Left forelimb (tissue), 1 donor: ENCODE data around the gene TLE3.

Experiments
- DNase-seq: peaks from one replicate; pipeline ENCODE4 v3.0.0-alpha.2; 2018; ENCODE audit warnings: low spot score

TLE3 gene

GRCh38 chr15:70029297-70029701 is 68.4 kb downstream of the TLE3 start:
- no peak for DNase-seq

GRCh38 chr15:70027518-70027917 is 70.2 kb downstream of the TLE3 start:
- no peak for DNase-seq

DNA sequence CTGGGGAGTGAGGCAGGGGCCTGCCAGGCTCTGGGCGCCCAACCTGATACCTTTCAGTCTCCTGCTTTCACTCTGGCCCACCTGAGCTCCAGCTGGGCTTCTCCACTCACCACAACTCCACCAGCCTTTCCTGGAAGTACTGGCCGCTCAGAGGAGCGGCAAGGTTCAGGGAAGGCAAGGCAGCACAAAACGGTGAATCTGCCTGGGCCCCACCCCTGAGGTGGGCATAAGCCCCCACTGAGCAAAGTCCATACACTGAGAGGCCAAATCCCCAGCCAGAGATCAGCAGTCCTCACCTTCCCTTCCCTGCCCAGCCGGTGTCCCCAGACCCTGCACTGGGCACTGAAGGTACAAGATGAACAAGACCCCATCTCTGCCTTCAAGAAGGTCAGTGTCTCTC is 70.7 kb downstream of the TLE3 start:
- no peak for DNase-seq

DNA sequence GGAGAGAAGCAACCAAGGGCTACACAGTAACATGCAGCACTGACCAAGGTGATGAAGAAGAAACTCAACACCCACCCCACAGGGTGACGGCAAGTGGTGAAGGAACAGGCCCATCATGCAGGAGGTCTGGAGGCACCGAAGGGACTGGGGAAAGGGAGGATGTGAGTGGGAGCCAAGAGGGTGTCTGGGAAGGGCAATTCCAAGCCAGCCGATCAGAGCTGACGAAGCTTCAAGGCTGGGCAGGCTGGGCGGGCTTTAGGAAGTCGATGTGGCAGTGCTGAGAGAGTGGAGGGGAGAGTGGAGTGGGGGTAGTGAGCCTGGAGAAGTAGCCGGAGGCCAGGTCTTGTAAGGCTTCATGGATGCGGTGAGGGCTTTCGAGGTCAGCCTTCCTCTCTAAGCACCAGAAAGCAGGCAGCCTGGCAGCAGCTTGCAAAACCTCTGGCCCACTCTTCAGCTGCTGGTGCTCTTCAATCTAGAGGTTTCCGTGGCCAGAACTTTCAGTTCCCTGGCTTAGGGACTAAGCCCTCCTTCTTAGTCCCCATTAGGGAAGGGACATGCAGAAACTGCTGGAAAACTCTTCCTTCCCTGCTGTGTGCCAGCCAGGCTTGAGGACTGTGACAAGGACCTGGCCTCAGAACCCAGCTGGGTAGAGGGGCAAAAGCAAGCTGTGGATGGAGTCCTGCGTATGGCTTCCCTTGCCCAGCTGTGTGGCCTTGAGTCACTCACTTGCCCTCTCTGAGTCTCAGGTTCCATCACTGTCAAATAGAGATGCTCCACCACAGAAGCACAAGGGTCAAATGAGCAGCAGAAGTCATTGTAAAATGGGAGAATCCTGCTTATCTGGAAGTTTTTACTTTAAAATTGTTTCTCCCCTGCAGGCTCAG is 72.1 kb downstream of the TLE3 start:
- no peak for DNase-seq

DNA sequence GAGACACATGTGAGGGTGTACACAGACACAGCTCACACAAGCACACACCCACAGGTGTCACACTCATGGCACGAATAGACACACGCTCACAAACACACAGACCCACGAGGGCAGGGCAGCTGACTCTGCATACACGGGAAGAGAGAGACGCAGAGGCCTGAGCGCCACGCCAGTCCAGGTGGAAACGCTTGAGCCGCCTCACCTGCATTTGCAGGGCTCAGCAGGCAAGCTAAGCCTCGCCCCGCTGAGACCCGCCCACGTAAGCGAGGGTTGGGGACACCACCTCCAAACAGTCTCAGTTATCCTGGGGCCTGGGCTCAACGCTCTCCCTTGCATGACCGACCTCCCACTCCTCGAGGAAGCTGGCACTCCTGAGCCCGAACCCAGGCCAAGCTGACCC is 73.2 kb downstream of the TLE3 start:
- no peak for DNase-seq

- DNase-seq: no peak
These were observed 73.8 kb downstream of the TLE3 start for GRCh38 chr15:70023769-70024491.

GRCh38 chr15:70023064-70023768 is 74.5 kb downstream of the TLE3 start:
- no peak for DNase-seq

DNA sequence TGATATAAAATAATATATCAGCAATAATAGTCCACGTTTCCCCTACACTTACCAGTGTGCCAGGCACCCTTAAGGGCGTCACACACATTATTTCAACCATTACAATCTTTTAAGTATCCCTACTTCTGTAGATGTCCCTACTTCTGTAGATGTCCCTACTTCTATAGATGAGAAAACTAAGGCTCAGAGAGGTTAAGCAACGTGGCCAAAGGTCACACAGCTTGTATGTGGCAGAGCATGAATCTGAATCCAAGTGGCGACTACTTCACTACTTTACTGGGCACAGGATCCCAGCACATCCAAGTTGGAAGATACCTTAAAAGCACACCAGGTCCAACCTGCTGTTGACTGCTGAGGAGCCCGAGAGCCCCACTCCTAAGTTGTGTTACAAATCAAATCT is 77.5 kb downstream of the TLE3 start:
- DNase-seq: no peak

DNA sequence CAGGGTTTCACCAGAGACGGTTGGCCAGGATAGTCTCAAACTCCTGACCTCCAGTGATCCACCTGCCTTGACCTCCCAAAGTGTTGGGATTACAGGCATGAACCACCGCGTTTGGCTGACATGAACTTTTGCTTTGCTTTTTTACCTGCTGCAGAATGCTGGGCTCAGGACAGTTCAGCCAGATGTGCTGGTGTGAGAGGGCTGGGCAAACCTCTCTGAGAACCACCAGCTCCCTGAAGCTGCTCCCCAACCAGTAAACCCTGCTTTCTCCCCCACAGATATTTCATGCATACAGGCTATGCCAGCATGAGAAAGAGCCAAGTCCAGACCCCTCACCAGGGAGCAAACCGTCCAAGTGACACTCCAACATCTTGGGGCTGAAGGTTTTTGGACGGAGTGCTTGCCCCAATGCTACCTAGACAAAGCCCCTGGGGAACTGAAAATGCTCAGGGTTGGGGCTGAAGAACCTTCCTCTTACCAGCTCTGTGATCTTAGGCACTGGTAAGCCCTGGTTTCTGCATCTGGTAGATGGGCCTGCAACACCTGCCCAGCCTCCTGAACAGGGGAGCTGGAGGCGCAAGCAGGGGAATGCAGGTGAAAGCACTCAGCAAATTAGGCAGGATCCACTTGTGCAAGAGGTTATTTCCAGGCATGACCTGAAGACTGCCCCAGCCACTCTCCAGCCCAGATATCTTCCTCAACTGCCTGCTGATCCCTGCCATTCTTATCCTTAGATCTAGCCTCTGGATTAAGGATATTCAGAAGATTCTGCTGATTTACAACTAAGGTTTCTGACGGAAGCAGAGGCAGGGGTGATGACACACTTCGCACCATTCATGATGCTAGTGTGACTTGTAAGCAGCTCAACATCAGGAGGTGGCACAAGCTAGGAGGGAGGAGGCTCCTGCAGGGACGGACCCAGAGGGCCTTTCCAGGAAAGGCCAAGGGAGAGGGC is 78.8 kb downstream of the TLE3 start:
- DNase-seq: no peak

DNA sequence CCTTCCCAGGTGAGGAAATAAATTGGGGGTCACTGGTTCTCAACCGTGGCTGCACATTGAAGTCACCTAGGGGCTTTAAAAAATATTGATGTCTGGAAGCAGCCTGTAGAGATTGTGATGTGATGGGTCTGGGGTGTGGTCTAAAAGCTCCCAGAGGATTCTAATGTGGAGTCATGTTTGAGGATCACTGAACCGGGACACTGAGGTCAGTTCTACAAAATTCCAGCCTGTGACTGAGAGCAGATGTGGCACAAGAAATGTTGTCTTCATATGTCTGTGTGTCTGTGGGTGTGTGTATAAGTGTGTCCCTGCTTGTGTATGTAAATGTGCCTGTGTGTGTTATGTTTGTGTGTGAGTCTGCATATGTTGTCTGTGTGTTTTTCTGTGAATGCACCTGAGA is 79.9 kb downstream of the TLE3 start:
- DNase-seq: no peak

GRCh38 chr15:70017025-70017424 is 80.7 kb downstream of the TLE3 start:
- DNase-seq: no peak

- DNase-seq: no peak
These were observed 81.2 kb downstream of the TLE3 start for GRCh38 chr15:70016511-70016994.

- DNase-seq: no peak
These were observed 82.7 kb downstream of the TLE3 start for GRCh38 chr15:70014860-70015490.

GRCh38 chr15:70014331-70014730 is 83.4 kb downstream of the TLE3 start:
- no peak for DNase-seq

GRCh38 chr15:70013656-70014313 is 83.9 kb downstream of the TLE3 start:
- DNase-seq: no peak

DNA sequence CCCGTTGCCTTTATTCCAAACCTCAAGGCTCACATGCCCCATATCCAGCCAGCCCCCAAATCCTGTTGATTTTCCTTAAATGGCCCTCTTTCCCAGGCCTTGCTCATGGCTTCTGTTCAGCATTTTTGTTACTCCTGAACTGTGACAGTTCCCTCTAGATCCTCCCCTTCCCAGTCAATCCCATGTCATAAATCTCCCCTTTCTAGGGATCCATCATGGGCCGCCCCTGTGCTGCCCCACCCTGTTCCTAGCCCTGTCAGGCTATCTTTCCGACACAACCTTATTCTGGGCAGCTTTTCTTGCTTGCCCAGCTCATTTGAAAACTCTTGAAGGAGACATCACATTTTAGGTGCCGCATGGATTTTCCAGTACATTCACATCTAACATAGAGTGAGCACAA is 84.8 kb downstream of the TLE3 start:
- no peak for DNase-seq

DNA sequence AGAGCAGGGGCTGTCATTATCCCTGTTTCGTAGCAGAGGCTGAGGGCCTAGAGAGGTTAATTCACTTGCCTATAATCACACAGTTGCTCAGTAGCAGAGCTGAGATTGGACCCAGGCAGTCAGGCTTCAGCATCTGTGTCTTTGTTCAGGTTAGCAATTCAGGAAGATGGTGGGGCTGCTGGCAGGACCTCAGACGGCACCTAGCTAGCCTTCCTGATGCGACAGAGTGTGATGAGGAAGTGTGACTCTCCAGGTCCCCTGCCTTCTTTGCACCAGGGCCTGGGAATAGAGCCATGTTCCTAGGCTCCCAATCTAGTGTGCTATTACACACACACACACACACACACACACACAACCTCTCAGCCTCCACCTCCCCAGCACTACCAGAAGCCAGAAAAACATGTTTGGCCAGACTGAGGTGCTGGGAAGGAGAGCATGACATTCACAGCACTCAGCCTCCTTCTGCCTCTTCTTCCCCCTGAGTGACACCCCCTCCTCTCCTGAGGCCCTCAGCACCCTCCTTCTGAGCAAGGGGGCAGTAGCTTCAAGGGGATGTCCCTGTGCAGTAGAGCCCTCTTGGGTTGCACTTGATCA is 88.9 kb downstream of the TLE3 start:
- DNase-seq: no peak

GRCh38 chr15:70006259-70007147 is 91.2 kb downstream of the TLE3 start:
- DNase-seq: no peak

DNA sequence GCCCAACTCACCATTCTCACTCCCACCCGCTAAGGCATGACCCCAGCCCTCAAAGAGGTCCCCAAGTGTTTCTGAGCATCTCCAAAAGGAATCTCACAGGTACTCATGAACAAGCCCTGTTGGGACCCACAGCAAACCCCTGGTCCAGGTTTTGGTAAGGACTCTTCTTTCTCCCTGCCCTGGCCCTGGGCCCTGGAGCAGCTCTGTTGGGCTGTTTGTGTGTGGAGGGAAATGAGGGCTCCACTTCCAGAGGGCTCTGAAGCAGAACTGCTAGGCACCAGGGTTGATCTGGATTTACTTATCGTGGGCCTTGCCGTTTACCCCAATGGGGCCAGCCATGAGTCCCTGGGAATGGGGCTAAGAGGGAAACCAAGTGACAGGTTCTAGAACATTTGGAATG is 92.9 kb downstream of the TLE3 start:
- DNase-seq: no peak
